Adipose tissue (tissue), 3 donors: ENCODE data around the gene KCNQ1. TPM values are rescaled to one million over a fixed set of nuclear protein-coding genes. Genes with fewer than 3 reads are reported as not detected.

Experiments used
- H3K27ac ChIP-seq: one replicate; pipeline ENCODE4 v1.5.1; 2013; ENCODE audit warnings: low read depth, low read length
- WGBS, 3 donors: extraction: QIAGEN DNeasy Blood & Tissue Kit; methylation state at CpG; one replicate each; pipeline ENCODE4 v1.1.7; 2013; 5-methylcytosine and 5-hydroxymethylcytosine counted together
- polyA plus RNA-seq, 3 donors: library from polyadenylated mRNA; stranded (reverse); fragments of 200-250 nt; gene quantifications; one replicate each; pipeline ENCODE4 v1.2.3, GENCODE V29; 2013
- donor health status: healthy with polysubstance abuse.
- donor health status: Bipolar disorder and iron deficiency.
- donor health status: healthy.

KCNQ1 gene
- polyA plus RNA-seq, 3 donors = 4.8 to 28.1 (median 9.6) TPM

GRCh38 chr11:2511421-2512369, 66.9 kb downstream of the KCNQ1 start:
- WGBS, 3 donors = 59 to 87% (median 67%) methylated on average over 27 of the region's 27 CpGs
- no peak overlapping the region for H3K27ac ChIP-seq

GRCh38 chr11:2512431-2513407, 67.9 kb downstream of the KCNQ1 start:
- no peak overlapping the region for H3K27ac ChIP-seq
- WGBS, 3 donors = 84 to 91% (median 90%) methylated on average over 21 of the region's 21 CpGs

GRCh38 chr11:2513441-2513840, 68.6 kb downstream of the KCNQ1 start:
- WGBS, 3 donors = 92 to 95% (median 94%) methylated on average over 6 of the region's 6 CpGs
- H3K27ac ChIP-seq = no peak overlapping the region

- WGBS, 3 donors = 92 to 95% (median 93%) methylated on average over 23 to 25 of the region's 25 CpGs
These were observed 70.8 kb downstream of the KCNQ1 start for GRCh38 chr11:2515401-2516275.

GRCh38 chr11:2516276-2517015, 71.6 kb downstream of the KCNQ1 start:
- no peak overlapping the region for H3K27ac ChIP-seq
- WGBS, 3 donors = 89 to 96% (median 89%) methylated on average over 20 of the region's 20 CpGs

More at GRCh38 chr11:2515401-2516275, 70.8 kb downstream of the KCNQ1 start:
- no peak overlapping the region for H3K27ac ChIP-seq

GRCh38 chr11:2517016-2517385, 72.2 kb downstream of the KCNQ1 start:
- no peak overlapping the region for H3K27ac ChIP-seq
- 92 to 93% (median 92%) methylated on average over 13 of the region's 13 CpGs for WGBS, 3 donors

GRCh38 chr11:2517386-2518064, 72.7 kb downstream of the KCNQ1 start:
- 86 to 87% (median 86%) methylated on average over 23 to 26 of the region's 26 CpGs for WGBS, 3 donors
- no peak overlapping the region for H3K27ac ChIP-seq

- H3K27ac ChIP-seq = no peak overlapping the region
- 88 to 95% (median 92%) methylated on average over 24 of the region's 24 CpGs for WGBS, 3 donors
These were observed 73.5 kb downstream of the KCNQ1 start for GRCh38 chr11:2518111-2518982.

GRCh38 chr11:2518983-2519340, 74.2 kb downstream of the KCNQ1 start:
- no peak overlapping the region for H3K27ac ChIP-seq
- 75 to 78% (median 77%) methylated on average over 8 of the region's 8 CpGs for WGBS, 3 donors

GRCh38 chr11:2519517-2519861, 74.7 kb downstream of the KCNQ1 start:
- no peak overlapping the region for H3K27ac ChIP-seq
- 75 to 95% (median 85%) methylated on average over 2 of the region's 2 CpGs for WGBS, 3 donors

GRCh38 chr11:2519862-2520735, 75.3 kb downstream of the KCNQ1 start:
- 81 to 85% (median 84%) methylated on average over 24 of the region's 24 CpGs for WGBS, 3 donors
- H3K27ac ChIP-seq = no peak overlapping the region

- H3K27ac ChIP-seq = no peak overlapping the region
- WGBS, 3 donors = 87 to 92% (median 89%) methylated on average over 7 of the region's 7 CpGs
These were observed 75.9 kb downstream of the KCNQ1 start for GRCh38 chr11:2520736-2521035.

GRCh38 chr11:2521081-2521732, 76.4 kb downstream of the KCNQ1 start:
- H3K27ac ChIP-seq = no peak overlapping the region
- WGBS, 3 donors = 83 to 87% (median 87%) methylated on average over 26 of the region's 26 CpGs

- H3K27ac ChIP-seq = no peak overlapping the region
- WGBS, 3 donors = 69 to 86% (median 85%) methylated on average over 34 to 35 of the region's 35 CpGs
These were observed 77.2 kb downstream of the KCNQ1 start for GRCh38 chr11:2521733-2522630.
